B cell (primary cell): Measurements from ENCODE around the gene FAM149B1. TPM values are rescaled to one million over a fixed set of nuclear protein-coding genes. Genes with fewer than 3 reads are reported as not detected.

Experiments
- ATAC-seq: fragments of 200-7000 bp; cut with Tn5 transposase; one replicate; pipeline ENCODE4 v1.10.0; 2021; ENCODE audit warnings: low read depth, mild to moderate bottlenecking, moderate number of reproducible peaks, moderate library complexity
- CTCF ChIA-PET: fragments of 350-600 bp; sonication (Branson Sonifier 250); formaldehyde crosslinking; loops from one replicate; lab custom pipeline; 2021; ENCODE audit warnings: antibody characterized with exemption, inconsistent platforms; lab: Charles Lee
- POLR2A ChIA-PET: fragments of 350-600 bp; sonication (Branson Sonifier 250); formaldehyde crosslinking; loops from one replicate; lab custom pipeline; 2021; ENCODE audit warnings: antibody characterized with exemption; lab: Charles Lee
- DNase-seq: peaks from one replicate; pipeline ENCODE4 v3.0.0; 2013
- H2AFZ ChIP-seq: 2 replicates; pipeline ENCODE4 v1.6.1; 2012; ENCODE audit warnings: mild to moderate bottlenecking, low read depth, low read length; ENCODE audit not compliant: insufficient read depth, poor library complexity, severe bottlenecking
- H3K27ac ChIP-seq, 2 donors: 1 replicate in 1 of 2; 2 replicates in 1 of 2; pipeline ENCODE4 v1.5.1; 2012 to 2013; ENCODE audit warnings: low read length in 2 of 2, mild to moderate bottlenecking in 2 of 2, moderate library complexity in 1 of 2
- H3K27me3 ChIP-seq, 4 experiments: fragments of 200-600 bp in 1 of 4; sonication (generic) in 1 of 4; replicated peaks in 1 of 4; 1 replicate in 2 of 4; 2 replicates in 2 of 4; pipeline versions ENCODE4 v1.6.1 to v1.7.0; 2013 to 2016; ENCODE audit warnings: low read length in 3 of 4, mild to moderate bottlenecking in 2 of 4, mixed read lengths in 1 of 4, moderate library complexity in 1 of 4; ENCODE audit not compliant: insufficient read depth in 4 of 4, control insufficient read depth in 3 of 4; ENCODE audit errors: control extremely low read depth in 1 of 4
- H3K36me3 ChIP-seq, 2 experiments: replicated peaks in 1 of 2; 1 replicate in 1 of 2; 2 replicates in 1 of 2; pipeline versions ENCODE4 v1.6.1 to v1.7.1; 2013; ENCODE audit warnings: low read length in 1 of 2; ENCODE audit not compliant: insufficient read depth in 2 of 2, control insufficient read depth in 1 of 2; ENCODE audit errors: control extremely low read depth in 1 of 2, extremely low read depth in 1 of 2
- H3K4me1 ChIP-seq, 2 donors: fragments of 200-600 bp in 1 of 2; sonication (generic) in 1 of 2; 1 replicate in 1 of 2; 2 replicates in 1 of 2; pipeline versions ENCODE4 v1.5.1 to v1.6.1; 2013 to 2017; ENCODE audit warnings: low read length in 2 of 2; ENCODE audit not compliant: control insufficient read depth in 2 of 2, insufficient read depth in 2 of 2
- H3K4me2 ChIP-seq: replicated peaks from 2 replicates; pipeline ENCODE3; 2012; ENCODE audit warnings: mild to moderate bottlenecking, low read depth, low read length; ENCODE audit not compliant: poor library complexity, severe bottlenecking
- H3K4me3 ChIP-seq, 5 experiments: fragments of 200-600 bp in 1 of 5; sonication (generic) in 1 of 5; 1 replicate in 3 of 5; 2 replicates in 2 of 5; pipeline versions ENCODE4 v1.5.1 to v1.7.0; 2011 to 2016; ENCODE audit warnings: low read length in 4 of 5, mild to moderate bottlenecking in 4 of 5, low read depth in 2 of 5, control low read depth in 1 of 5, moderate library complexity in 1 of 5; ENCODE audit not compliant: insufficient read depth in 1 of 5; ENCODE audit errors: control extremely low read depth in 1 of 5, extremely low read depth in 1 of 5
- H3K79me2 ChIP-seq: fragments of 200-600 bp; sonication (generic); one replicate; pipeline ENCODE4 v1.6.0; 2016; ENCODE audit warnings: low read length; ENCODE audit not compliant: control insufficient read depth, insufficient read depth
- H3K9ac ChIP-seq: fragments of 200-600 bp; sonication (generic); 2 replicates; pipeline ENCODE4 v1.6.1; 2017; ENCODE audit warnings: mild to moderate bottlenecking, low read length, moderate library complexity
- H3K9me3 ChIP-seq, 3 donors: one replicate each; pipeline versions ENCODE4 v1.6.1 to v1.7.1; 2013; ENCODE audit warnings: low read length in 2 of 3; ENCODE audit not compliant: control insufficient read depth in 2 of 3, insufficient read depth in 1 of 3; ENCODE audit errors: control extremely low read depth in 1 of 3
- H4K20me1 ChIP-seq: 2 replicates; pipeline ENCODE4 v1.6.0; 2012; ENCODE audit warnings: mild to moderate bottlenecking, low read length; ENCODE audit not compliant: insufficient read depth, control insufficient read depth, poor library complexity, severe bottlenecking
- H3K27ac Mint-ChIP-seq: one replicate; pipeline ENCODE4 v1.8.0; 2021; ENCODE audit warnings: mixed read lengths
- H3K27me3 Mint-ChIP-seq: one replicate; pipeline ENCODE4 v1.8.0; 2021; ENCODE audit warnings: mixed read lengths
- H3K4me1 Mint-ChIP-seq: one replicate; pipeline ENCODE4 v1.8.0; 2021; ENCODE audit warnings: mixed read lengths
- H3K4me3 Mint-ChIP-seq: one replicate; pipeline ENCODE4 v1.8.0; 2021; ENCODE audit warnings: mixed read lengths
- H3K9me3 Mint-ChIP-seq: one replicate; pipeline ENCODE4 v1.8.0; 2022; ENCODE audit warnings: mixed read lengths; ENCODE audit not compliant: insufficient read depth
- CTCF ChIP-seq: fragments of 200-600 bp; IDR thresholded peaks from one replicate; pipeline ENCODE4 v1.8.0; 2022; ENCODE audit warnings: antibody characterized with exemption, mild to moderate bottlenecking
- EZH2 ChIP-seq: IDR thresholded peaks from 2 replicates; pipeline ENCODE4 v1.6.1; 2012; ENCODE audit warnings: borderline replicate concordance, low read depth, mild to moderate bottlenecking, moderate library complexity, low read length; ENCODE audit not compliant: insufficient read depth, poor library complexity, severe bottlenecking
- WGBS: methylation state at CpG from one replicate; pipeline ENCODE4 v1.1.5; 2013; ENCODE audit warnings: missing lambda C conversion rate; ENCODE audit not compliant: insufficient coverage; 5-methylcytosine and 5-hydroxymethylcytosine counted together
- intact Hi-C: fragments of 100-400 bp; cut with micrococcal nuclease; formaldehyde crosslinking; loops from one replicate; pipeline ENCODE4 v1.10.0; 2022
- polyA plus RNA-seq: library from polyadenylated mRNA; depleted of rRNA; stranded (reverse); fragments of >200 nt; gene quantifications from 2 replicates; pipeline ENCODE4 v1.2.3, GENCODE V29; 2012
- total RNA-seq, 2 donors: library from RNA; stranded (reverse); fragments of 120-200 nt in 1 of 2; gene quantifications; 1 replicate in 1 of 2; 2 replicates in 1 of 2; pipeline versions ENCODE4 v1.2.3 to v1.2.4, GENCODE V29; 2013 to 2022

FAM149B1 gene
- total and polyA plus RNA-seq, 2 donors (not counting 1 experiment from before 2014, with no cell fraction given) = 22.5 to 24.3 TPM

GRCh38 chr10:73190188-73190587, 22.3 kb downstream of the FAM149B1 start:
- Mint-ChIP-seq H3K4me3 (no peak overlapping the region), H3K9me3 (no peaks in the 10 kb centered on the region), H3K4me1 (no peaks in the 10 kb centered on the region), H3K27ac (no peak overlapping the region), H3K27me3 (no peaks in the 10 kb centered on the region)
- Histone ChIP-seq H3K79me2 (no peaks in the 10 kb centered on the region), H3K36me3 (peaks cover 5 to 9% of the 10 kb centered on the region in 2 experiments), H2AFZ (no peak overlapping the region), H4K20me1 (no peaks in the 10 kb centered on the region), H3K27me3 (no peaks in the 10 kb centered on the region), H3K4me3 (no peak overlapping the region), H3K4me1 (no peaks in the 10 kb centered on the region), H3K27ac (no peak overlapping the region), H3K9ac (no peak overlapping the region), H3K4me2 (no peak overlapping the region), H3K9me3 (no peaks in the 10 kb centered on the region)
- DNase-seq (no peak), ATAC-seq (no peak)
- WGBS = no CpG with 5 or more reads among the region's 5 CpGs
- intact Hi-C loops = no loop called here
- no peak for TF ChIP-seq CTCF
- POLR2A ChIA-PET = interaction anchor here (0.7 kb wide), 1 partner anchor 17 kb away, joined by 3 read pairs; no protein-coding TSS in a partner anchor
- CTCF ChIA-PET = interaction anchor here (0.7 kb wide), 1 partner anchor 20 kb away, joined by 3 read pairs; no protein-coding TSS in a partner anchor

- ChIA-PET POLR2A (no interaction called here), CTCF (no interaction called here)
- no peaks in the 10 kb centered on the region for H3K27me3 ChIP-seq
- no peak for DNase-seq
- no peaks in the 10 kb centered on the region for H3K9me3 Mint-ChIP-seq
- H3K9me3 ChIP-seq = no peaks in the 10 kb centered on the region
- no peaks in the 10 kb centered on the region for H3K79me2 ChIP-seq
- no peaks in the 10 kb centered on the region for H3K4me1 ChIP-seq
- H3K27me3 Mint-ChIP-seq = no peaks in the 10 kb centered on the region
- no peak overlapping the region for H3K4me3 Mint-ChIP-seq
- ATAC-seq = no peak
- TF ChIP-seq CTCF = no peak
- TF ChIP-seq EZH2 = no peak
- H3K4me3 ChIP-seq = no peak overlapping the region
- H2AFZ ChIP-seq = no peak overlapping the region
- no peak overlapping the region for H3K4me2 ChIP-seq
- no peaks in the 10 kb centered on the region for H3K4me1 Mint-ChIP-seq
- H3K27ac ChIP-seq = no peak overlapping the region
- peaks cover 0 to 3% of the 10 kb centered on the region in 2 experiments for H3K36me3 ChIP-seq
- H3K9ac ChIP-seq = no peak overlapping the region
- no peak overlapping the region for H3K27ac Mint-ChIP-seq
- intact Hi-C loops = no loop called here
- no peaks in the 10 kb centered on the region for H4K20me1 ChIP-seq
- WGBS = 93% methylated on average over 2 of the region's 3 CpGs
These were observed 37.2 kb downstream of the FAM149B1 start for GRCh38 chr10:73205081-73205480.
